ENCODE data around the gene COL27A1.
"Not testable (repeated sequence)": the region's sequence is repeated elsewhere in the genome, so short reads cannot be mapped to it uniquely, and the experiment has no call there.

The COL27A1 gene

GRCh38 chr9:114318416-114318815 is 163.1 kb downstream of the COL27A1 start:
- no peak for TF ChIP-seq CTCF (conservative IDR thresholded peaks at IDR 0.05; ENCODE audit: low read depth, low read length)
- Histone ChIP-seq H3K9ac (no peak overlapping the region), H3K79me2 (ENCODE audit: insufficient read depth, low read depth) (no peaks in the 10 kb centered on the region), H3K4me3 (IDR thresholded peaks at IDR 0.05; ENCODE audit: insufficient read depth, low read depth, low read length) (no peak overlapping the region), H3K4me1 (ENCODE audit: low read depth, poor library complexity, severe bottlenecking) (peaks cover 9% of the 10 kb centered on the region), H3K4me2 (no peak overlapping the region), H3K36me3 (ENCODE audit: insufficient read depth) (no peaks in the 10 kb centered on the region), H2AFZ (ENCODE audit: low read depth) (no peak overlapping the region), H3K27ac (no peak overlapping the region), H3K27me3 (ENCODE audit: insufficient read depth, low read depth) (no peaks in the 10 kb centered on the region), H4K20me1 (ENCODE audit: insufficient read depth) (no peaks in the 10 kb centered on the region)

GRCh38 chr9:114319147-114319546 is 163.8 kb downstream of the COL27A1 start:
- peaks cover 9% of the 10 kb centered on the region for H3K4me1 ChIP-seq (ENCODE audit: low read depth, poor library complexity, severe bottlenecking)
- no peaks in the 10 kb centered on the region for H4K20me1 ChIP-seq (ENCODE audit: insufficient read depth)
- H3K4me2 ChIP-seq = no peak overlapping the region

GRCh38 chr9:114320710-114321109 is 165.4 kb downstream of the COL27A1 start:
- H2AFZ ChIP-seq (ENCODE audit: low read depth); H3K4me3 ChIP-seq (IDR thresholded peaks at IDR 0.05; ENCODE audit: insufficient read depth, low read depth, low read length); H3K36me3 ChIP-seq (ENCODE audit: insufficient read depth); H4K20me1 ChIP-seq (ENCODE audit: insufficient read depth); H3K9ac ChIP-seq; H3K27me3 ChIP-seq (ENCODE audit: insufficient read depth, low read depth); H3K79me2 ChIP-seq (ENCODE audit: insufficient read depth, low read depth); H3K4me1 ChIP-seq (ENCODE audit: low read depth, poor library complexity, severe bottlenecking); H3K27ac ChIP-seq; H3K4me2 ChIP-seq: not testable (repeated sequence)

More at GRCh38 chr9:114319147-114319546, 163.8 kb downstream of the COL27A1 start:
- no peak overlapping the region for H2AFZ ChIP-seq (ENCODE audit: low read depth)
- no peak overlapping the region for H3K9ac ChIP-seq
- no peak for TF ChIP-seq CTCF (conservative IDR thresholded peaks at IDR 0.05; ENCODE audit: low read depth, low read length)
- no peak overlapping the region for H3K27ac ChIP-seq
- H3K4me3 ChIP-seq (IDR thresholded peaks at IDR 0.05; ENCODE audit: insufficient read depth, low read depth, low read length) = no peak overlapping the region
- H3K27me3 ChIP-seq (ENCODE audit: insufficient read depth, low read depth) = no peaks in the 10 kb centered on the region
- H3K79me2 ChIP-seq (ENCODE audit: insufficient read depth, low read depth) = no peaks in the 10 kb centered on the region
- no peaks in the 10 kb centered on the region for H3K36me3 ChIP-seq (ENCODE audit: insufficient read depth)

GRCh38 chr9:114321759-114322158 is 166.4 kb downstream of the COL27A1 start:
- Histone ChIP-seq H3K9ac (no peak overlapping the region), H3K36me3 (ENCODE audit: insufficient read depth) (no peaks in the 10 kb centered on the region), H2AFZ (ENCODE audit: low read depth) (no peak overlapping the region), H3K79me2 (ENCODE audit: insufficient read depth, low read depth) (no peaks in the 10 kb centered on the region), H3K4me1 (ENCODE audit: low read depth, poor library complexity, severe bottlenecking) (peaks cover 9% of the 10 kb centered on the region), H3K4me3 (IDR thresholded peaks at IDR 0.05; ENCODE audit: insufficient read depth, low read depth, low read length) (no peak overlapping the region), H3K27me3 (ENCODE audit: insufficient read depth, low read depth) (no peaks in the 10 kb centered on the region), H3K27ac (no peak overlapping the region), H3K4me2 (no peak overlapping the region), H4K20me1 (ENCODE audit: insufficient read depth) (no peaks in the 10 kb centered on the region)
- TF ChIP-seq CTCF (conservative IDR thresholded peaks at IDR 0.05; ENCODE audit: low read depth, low read length) = no peak

- H2AFZ ChIP-seq (ENCODE audit: low read depth); H3K79me2 ChIP-seq (ENCODE audit: insufficient read depth, low read depth); H3K36me3 ChIP-seq (ENCODE audit: insufficient read depth); H3K27me3 ChIP-seq (ENCODE audit: insufficient read depth, low read depth); H3K9ac ChIP-seq; H3K27ac ChIP-seq; H3K4me1 ChIP-seq (ENCODE audit: low read depth, poor library complexity, severe bottlenecking); H3K4me3 ChIP-seq (IDR thresholded peaks at IDR 0.05; ENCODE audit: insufficient read depth, low read depth, low read length); H3K4me2 ChIP-seq; H4K20me1 ChIP-seq (ENCODE audit: insufficient read depth): not testable (repeated sequence)
These were observed 167.0 kb downstream of the COL27A1 start for GRCh38 chr9:114322160-114322818.

- H2AFZ ChIP-seq (ENCODE audit: low read depth); H3K79me2 ChIP-seq (ENCODE audit: insufficient read depth, low read depth); H4K20me1 ChIP-seq (ENCODE audit: insufficient read depth); H3K4me2 ChIP-seq; H3K27ac ChIP-seq; H3K36me3 ChIP-seq (ENCODE audit: insufficient read depth); H3K27me3 ChIP-seq (ENCODE audit: insufficient read depth, low read depth); H3K9ac ChIP-seq; H3K4me3 ChIP-seq (IDR thresholded peaks at IDR 0.05; ENCODE audit: insufficient read depth, low read depth, low read length); H3K4me1 ChIP-seq (ENCODE audit: low read depth, poor library complexity, severe bottlenecking): not testable (repeated sequence)
These were observed 167.6 kb downstream of the COL27A1 start, which contains the start of gene ORM1 for GRCh38 chr9:114322831-114323531. TSS of gene ORM1 (plus strand) at chr9:114323098. CDS start at chr9:114323134, 36 bp downstream.

GRCh38 chr9:114323849-114324248 is 168.5 kb downstream of the COL27A1 start:
- not testable (repeated sequence) for H4K20me1 ChIP-seq (ENCODE audit: insufficient read depth); H3K27me3 ChIP-seq (ENCODE audit: insufficient read depth, low read depth); H2AFZ ChIP-seq (ENCODE audit: low read depth); H3K4me1 ChIP-seq (ENCODE audit: low read depth, poor library complexity, severe bottlenecking); H3K4me2 ChIP-seq; H3K9ac ChIP-seq; H3K36me3 ChIP-seq (ENCODE audit: insufficient read depth); H3K27ac ChIP-seq; H3K79me2 ChIP-seq (ENCODE audit: insufficient read depth, low read depth); H3K4me3 ChIP-seq (IDR thresholded peaks at IDR 0.05; ENCODE audit: insufficient read depth, low read depth, low read length)

Measured in KMS-11 (cell line).